ENCODE data around the gene COA3.

COA3 gene

GRCh38 chr17:42748908-42749798 is 49.4 kb downstream of the COA3 start:
- no peak for DNase-seq

GRCh38 chr17:42748202-42748907 is 50.1 kb downstream of the COA3 start:
- no peak for DNase-seq
